GM19324 (cell line): Measurements from ENCODE around the gene MRPL53.

ENCODE experiments used
- ATAC-seq: cut with Tn5 transposase; IDR thresholded peaks from one replicate; pipeline ENCODE4 v1.9.1; 2021; ENCODE audit warnings: mild to moderate bottlenecking, moderate library complexity; ENCODE audit not compliant: unreplicated experiment, low FRiP score

MRPL53 gene

DNA sequence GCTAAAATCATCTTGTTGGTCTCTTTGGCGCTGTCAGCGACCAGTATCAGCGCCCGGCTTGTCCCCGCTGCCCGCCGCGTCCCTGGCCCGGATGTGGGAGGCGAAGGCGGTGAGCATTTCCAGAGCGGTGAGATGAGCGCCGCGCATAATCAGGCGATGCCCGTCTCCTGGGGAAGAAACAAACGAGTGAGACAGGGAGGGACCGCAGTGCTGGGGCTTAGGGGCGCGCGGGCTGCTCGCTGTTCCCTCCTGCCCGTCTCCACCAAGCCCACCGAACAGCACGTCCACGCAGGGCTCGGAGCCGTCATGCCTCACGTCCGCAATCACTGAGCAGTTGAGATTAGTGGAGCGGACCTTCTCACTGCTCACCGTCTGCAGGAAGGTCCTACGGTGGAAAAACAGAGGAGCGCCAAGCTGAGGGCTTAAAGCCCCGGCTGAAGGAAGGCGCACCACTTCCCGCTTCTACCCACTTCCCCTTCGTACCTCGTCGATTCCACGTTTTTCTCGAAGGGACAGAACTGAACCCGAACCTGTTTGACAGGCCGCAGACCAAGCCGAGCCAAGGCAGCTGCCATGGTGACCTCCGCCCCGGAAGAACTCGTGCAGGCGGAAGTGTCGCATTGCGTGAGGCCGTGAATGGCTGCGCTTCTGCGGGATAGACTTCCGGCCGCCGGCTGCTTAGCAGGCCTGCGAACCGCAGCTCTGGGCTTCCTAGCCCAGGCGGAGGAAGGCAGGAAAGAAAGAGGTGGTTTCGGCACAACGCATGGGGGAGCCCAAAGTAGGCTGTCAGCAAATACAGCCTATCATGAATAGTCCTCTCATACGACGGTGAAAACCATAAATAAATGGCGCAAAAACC lies at the start of gene MRPL53:
MRPL53 (minus strand) TSS at position 595 of the 859 bp plus-strand sequence; CDS start at position 575, 20 bp downstream.
- ATAC-seq = peak; percentile 88

DNA sequence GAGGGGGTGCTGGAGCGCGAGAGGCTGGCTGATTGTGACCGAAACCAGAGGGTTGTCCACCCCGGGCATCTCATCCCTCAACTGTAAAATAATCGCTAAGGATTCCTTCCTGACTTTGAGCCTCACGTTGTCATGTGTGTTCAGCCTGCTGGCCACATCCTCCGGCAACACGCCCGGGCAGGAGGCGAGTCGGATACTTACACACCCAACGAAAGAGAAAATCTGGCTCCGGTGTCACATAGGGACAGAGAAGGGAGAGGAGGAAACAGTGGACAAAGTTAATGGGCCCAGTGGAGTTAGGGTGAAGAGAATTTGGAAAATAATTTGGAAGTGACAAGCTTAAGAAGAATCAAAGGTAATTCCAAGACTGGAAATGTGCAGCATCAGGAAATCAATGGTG lies 44.2 kb upstream of the MRPL53 start:
- no peak for ATAC-seq

DNA sequence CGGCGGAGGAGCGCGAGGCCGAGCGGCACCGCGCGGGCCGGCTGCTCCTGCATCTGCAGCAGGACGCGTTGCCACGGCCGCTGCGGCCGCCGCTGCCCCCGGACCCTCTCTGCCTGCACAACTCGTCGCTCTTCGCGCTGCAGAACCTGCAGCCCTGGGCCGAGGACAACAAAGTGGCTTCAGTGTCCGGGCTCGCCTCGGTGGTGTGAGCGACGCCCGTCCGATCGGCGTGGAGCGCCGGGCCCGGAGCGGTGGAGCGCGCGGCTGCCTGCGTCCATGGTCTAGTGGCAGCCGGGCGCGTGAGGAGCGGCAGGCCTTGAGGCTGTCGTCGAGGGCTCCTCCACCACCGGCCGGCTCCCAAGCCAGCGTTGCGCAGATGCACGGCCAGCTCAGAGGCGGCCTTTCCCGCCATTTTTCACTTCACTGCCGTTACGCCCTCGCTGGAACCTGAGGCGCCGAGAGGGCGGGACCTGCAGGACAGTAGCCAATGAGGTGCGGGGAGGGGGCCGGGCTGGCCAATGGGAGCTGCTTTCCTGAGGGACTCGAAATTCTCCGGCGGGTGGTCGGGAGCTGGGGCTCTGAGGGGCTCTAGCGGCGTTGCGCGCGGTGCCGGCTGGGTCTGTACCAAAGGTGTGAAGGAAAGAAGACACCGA lies 43.6 kb upstream of the MRPL53 start:
- no peak for ATAC-seq

GRCh38 chr2:74515271-74515980 lies 42.9 kb upstream of the MRPL53 start:
- no peak for ATAC-seq

- ATAC-seq = no peak
These were observed 42.1 kb upstream of the MRPL53 start, which contains the start of gene TLX2 for GRCh38 chr2:74514368-74515270. Gene TLX2 (plus strand): TSS chr2:74514450. CDS start chr2:74514807, 357 bp downstream.

DNA sequence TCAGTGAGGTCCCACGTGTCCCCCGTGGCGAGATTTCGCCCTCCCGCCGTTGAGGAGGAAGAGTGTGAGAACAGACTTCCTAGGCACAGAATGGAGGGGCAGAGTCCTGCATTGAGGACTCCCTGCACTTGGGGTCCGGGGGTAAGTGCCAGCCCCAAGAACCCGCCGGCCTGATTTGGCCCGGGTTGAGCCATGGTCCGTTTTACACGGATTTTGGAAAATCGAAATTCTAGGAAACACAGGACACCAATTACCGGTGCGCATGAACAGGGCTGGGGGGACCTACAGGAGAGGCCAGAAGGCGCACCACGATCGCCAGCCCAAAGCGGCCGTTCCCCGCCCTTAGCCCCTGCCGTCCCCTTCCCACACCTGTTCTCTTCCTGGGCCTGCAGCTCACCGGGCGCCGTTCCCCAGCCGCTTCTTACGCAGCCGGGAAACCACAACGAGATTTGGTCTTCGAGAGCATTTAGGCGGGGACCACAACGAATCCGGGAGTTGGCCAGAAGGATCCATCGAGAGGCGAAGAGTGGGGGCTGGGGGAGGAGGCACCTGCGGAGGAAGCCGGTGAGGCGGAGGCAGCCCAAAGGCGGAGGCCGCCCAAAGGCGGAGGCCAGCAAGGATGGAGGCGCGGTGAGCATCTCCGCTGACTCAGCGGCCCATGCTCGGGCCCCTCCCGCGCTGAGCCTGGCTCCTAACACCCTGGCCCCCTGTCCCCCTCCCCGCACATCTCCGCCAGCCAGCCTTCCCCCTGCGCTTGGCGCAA lies 41.3 kb upstream of the MRPL53 start:
- ATAC-seq = no peak

DNA sequence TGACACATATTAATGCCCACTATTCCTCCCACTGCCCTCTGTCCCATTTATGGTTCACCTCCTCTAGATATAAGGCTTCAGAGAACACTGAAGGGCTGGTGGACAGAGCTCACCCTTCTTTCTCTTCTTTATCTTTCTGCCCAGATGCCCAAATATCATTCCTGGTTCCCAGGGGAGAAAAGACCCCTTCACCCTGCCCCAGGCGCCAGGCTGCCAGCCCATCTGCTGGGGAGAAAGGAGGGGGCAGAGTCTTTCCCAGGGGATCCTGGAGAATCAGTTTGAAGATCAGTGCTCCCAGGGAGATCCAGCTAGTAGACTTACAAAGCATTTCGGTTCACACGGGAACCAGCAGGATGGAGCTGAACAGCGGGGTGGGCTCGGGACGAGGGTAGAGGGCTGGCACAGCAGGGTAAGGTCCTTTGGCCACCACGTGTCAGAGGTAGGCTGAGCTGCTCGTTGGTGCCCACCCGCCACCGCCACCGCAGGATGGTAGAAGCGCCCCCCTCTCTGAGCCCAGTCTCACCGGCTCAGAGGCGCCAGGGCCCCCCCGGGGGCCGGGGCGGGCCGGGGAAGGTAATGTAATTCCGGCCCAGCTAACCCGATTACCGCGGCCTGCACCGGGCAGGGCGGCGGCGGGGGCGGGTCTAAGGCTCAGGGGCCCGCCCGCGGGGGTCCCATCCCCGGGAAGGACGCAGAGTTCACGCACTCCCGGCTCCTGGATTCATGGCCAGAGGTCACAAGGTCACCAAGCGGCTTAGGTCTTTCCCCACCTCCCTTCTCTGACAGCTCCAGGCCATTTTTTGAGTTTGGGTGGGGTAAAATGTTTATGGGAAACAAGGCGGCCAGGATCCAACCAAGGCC lies 40.5 kb upstream of the MRPL53 start:
- no peak for ATAC-seq

GRCh38 chr2:74511104-74511989 lies 38.9 kb upstream of the MRPL53 start:
- no peak for ATAC-seq

- no peak for ATAC-seq
These were observed 37.8 kb upstream of the MRPL53 start for GRCh38 chr2:74510272-74510671.

DNA sequence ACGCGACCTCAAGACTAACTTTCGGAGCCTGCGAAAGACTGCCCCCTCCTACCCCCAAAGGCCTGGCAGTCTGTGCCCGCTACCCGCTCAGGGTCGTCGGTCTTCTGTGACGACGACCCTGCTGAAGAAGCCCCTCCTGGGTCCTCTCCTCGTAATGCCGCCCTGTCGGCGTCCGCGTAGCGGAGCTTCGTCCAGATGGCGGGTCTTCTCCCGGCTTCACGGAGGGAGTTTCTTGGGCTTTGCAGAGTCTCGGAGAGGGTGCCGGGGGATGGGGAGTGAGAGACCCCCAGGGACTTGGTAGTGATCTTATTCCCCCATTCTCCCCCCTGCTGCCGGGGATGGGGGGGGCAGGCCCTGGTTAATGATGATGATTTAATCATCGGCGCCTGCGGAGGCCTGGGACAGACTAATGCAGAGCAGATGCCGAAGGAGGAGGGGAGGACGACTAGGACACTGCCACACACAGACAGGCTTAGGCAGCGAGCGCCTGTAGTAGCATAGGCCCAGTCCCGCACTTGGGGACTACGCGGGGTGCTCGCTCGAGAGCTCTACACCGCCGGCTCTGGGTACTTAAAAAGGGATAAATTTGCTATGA lies 35.5 kb upstream of the MRPL53 start:
- peak; percentile 7 for ATAC-seq

DNA sequence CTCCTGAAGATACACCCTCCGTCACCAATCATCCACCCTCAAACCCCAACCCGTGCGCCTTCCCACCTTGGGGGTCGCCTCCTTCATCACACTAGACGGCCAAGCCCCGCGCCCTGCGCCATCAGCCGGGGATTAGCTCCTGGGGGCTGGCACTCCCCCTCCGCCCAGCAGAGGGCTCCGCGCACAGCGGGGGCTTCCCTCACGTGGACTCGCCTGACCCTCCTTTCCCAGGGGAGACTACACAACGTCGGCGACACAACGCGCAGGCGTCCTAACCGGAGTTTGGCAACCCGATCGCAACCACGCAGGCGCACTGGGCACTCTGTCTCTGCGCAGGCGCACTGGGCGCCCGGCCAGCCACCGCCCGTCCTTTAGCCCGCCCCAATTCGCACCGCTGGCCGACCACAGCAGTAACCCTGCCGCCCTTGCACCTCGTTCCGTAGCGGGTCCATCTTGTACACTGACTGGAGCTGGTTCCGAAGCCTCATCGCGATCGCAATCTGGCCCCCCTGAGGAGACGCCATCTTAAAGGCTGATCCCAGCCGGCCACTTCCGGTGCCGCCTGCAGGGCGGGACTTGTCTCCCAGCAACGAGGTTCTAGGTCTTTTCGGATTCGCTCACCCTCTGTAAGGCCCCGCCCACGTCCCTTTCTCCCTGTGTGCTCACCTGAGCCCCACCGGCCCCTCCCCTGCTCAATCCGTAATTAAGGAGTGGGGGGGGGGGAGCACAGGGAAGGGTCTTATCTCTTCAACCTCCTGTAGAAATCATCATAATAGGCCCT lies 34.9 kb upstream of the MRPL53 start, which contains the start of gene PCGF1:
PCGF1 (minus strand) TSS at position 551 of the 781 bp plus-strand sequence; CDS start at position 524, 27 bp downstream.
- peak; percentile 93 for ATAC-seq

DNA sequence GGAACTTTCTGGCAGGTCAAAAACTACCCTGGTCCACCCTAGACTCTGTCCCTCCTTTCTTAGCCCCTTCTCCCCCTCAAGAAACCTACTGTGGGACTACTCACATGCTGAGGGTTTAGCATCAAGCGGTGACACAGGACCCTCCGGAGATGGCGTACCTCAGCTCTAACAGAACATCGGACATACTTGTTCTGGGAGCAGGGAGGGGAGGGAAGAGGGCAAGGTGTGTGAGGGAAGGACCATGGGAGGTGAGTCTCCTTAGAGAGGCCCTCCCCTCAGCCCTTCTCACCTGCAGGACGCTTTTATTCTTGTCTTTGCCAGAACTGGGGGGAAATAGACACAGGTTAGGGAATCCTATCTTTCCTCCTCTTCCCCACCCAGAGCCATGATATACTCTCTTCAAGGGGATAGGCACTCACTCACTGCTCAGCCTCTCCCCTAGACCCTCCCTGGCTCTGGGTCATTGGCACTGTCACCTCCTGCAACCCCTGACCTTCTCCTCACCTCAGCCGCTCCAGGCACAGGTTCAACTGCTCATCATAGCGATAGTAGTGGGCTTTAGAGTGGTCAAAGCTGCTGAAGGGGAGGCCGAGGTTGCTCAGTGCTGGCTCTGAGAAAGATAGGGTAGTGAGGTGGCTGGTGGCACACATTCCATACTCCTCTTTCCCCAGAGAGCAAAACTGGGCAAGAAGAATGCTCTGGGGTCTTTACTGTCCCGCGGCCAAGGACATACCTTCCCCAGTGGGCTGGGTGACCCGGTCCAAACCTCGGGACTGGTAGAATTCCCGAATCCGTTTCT lies 33.2 kb upstream of the MRPL53 start:
- ATAC-seq = no peak

GRCh38 chr2:74504591-74504990 lies 32.1 kb upstream of the MRPL53 start:
- no peak for ATAC-seq

DNA sequence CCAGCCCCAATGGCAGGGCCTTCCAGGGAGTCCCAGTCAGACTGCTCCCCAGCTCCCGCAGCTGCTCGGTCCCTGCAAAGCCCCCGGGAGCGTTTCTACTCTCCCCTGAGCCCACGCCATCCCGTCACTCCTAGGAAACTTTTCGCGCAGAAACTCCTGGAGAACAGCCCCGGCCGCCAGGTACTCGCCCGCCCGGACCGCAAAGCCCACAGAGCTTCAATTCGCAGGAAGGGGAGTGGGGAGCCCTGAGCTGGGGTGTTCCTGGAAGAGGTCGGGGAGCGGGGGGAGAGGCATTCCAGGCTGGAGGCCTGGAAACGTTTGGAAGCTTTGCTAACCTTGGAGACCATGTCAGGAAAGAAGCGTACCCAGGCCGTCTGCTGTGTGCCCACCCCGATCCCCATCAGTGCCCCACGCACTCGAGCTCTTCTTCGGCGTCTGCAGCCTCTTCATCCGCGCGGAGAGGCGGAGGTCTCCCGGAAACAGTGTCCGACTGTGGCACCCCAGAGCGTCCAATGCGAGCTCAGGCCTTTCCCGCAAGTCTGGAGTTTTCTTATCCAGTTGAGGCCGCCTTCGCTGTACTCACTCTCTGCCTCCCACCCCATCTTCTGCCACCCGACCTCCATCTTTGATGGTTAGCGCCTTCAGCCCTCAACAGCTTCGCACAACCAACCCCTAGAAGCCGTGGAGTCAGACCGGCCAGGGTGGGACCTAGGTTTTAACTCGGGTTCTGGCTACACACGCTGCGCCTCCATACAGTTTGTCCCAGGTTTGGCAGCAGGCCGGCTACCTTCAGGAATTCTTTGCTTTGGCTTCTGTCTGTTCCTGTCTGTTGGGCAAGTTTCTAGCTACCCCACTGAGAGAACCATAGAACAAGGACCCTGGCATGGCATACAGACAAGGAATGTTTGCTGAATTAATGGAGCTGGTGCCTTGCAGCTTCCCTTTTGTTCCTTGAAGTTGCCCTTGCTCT lies 31.3 kb upstream of the MRPL53 start:
- ATAC-seq = no peak
